HAP-1 (cell line): ENCODE measurements around the gene BCL11B.

Experiments used
- DNase-seq, 2 experiments: peaks; one replicate each; pipeline ENCODE4 v3.0.0-alpha.2; 2016 to 2020; ENCODE audit warnings: low spot score in 2 of 2
- H3K27me3 ChIP-seq: fragments of 250-450 bp; sonication (Bioruptor Pico); 2 replicates; pipeline ENCODE4 v1.5.1; 2020; ENCODE audit warnings: low read depth, mild to moderate bottlenecking, moderate library complexity
- H3K36me3 ChIP-seq: fragments of 250-450 bp; sonication (Bioruptor Pico); replicated peaks from 2 replicates; pipeline ENCODE4 v1.5.1; 2020; ENCODE audit warnings: mild to moderate bottlenecking
- H3K4me1 ChIP-seq: fragments of 250-450 bp; sonication (Bioruptor Pico); 2 replicates; pipeline ENCODE4 v1.5.1; 2020; ENCODE audit warnings: mild to moderate bottlenecking
- H3K4me3 ChIP-seq: fragments of 250-450 bp; sonication (Bioruptor Pico); 2 replicates; pipeline ENCODE4 v1.5.1; 2020; ENCODE audit warnings: mild to moderate bottlenecking, moderate library complexity
- H3K9me3 ChIP-seq: fragments of 250-450 bp; sonication (Bioruptor Pico); 2 replicates; pipeline ENCODE4 v1.5.1; 2020; ENCODE audit warnings: mild to moderate bottlenecking, moderate library complexity
- in situ Hi-C: fragments of 300-500 bp; cut with MboI; formaldehyde crosslinking; loops from 3 replicates; pipeline ENCODE4 v1.14.3; 2020; ENCODE audit warnings: low sequenced_read_pairs, inconsistent platforms, mixed read lengths

Gene BCL11B

DNA sequence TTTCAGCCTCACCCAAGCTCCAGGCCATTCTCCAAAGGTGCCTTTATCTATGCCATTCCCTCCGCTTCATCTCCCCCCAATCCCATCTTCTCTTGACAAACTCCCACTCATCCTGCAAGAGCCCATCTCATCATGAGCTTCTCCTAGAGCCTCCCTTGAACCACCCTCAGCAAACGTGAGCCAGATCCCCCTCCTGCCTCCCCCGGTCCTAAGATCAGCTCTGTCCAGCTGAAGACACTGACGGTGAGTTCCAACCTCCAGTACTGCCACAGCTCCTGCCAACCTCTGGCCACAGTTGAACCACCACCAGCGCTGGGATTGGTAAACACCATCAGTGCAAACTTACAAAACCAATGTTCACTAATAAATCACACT lies 124.6 kb downstream of the BCL11B start:
- no peaks in the 10 kb centered on the region for H3K4me1 ChIP-seq
- H3K27me3 ChIP-seq, result 0 out of 2 replicates have a peak, but pooled peaks cover 3% of the 10 kb centered on the region
- no peaks in the 10 kb centered on the region for H3K9me3 ChIP-seq
- DNase-seq, result no peak
- in situ Hi-C loops, result no loop called here
- no peaks in the 10 kb centered on the region for H3K36me3 ChIP-seq
- H3K4me3 ChIP-seq, result no peak overlapping the region

DNA sequence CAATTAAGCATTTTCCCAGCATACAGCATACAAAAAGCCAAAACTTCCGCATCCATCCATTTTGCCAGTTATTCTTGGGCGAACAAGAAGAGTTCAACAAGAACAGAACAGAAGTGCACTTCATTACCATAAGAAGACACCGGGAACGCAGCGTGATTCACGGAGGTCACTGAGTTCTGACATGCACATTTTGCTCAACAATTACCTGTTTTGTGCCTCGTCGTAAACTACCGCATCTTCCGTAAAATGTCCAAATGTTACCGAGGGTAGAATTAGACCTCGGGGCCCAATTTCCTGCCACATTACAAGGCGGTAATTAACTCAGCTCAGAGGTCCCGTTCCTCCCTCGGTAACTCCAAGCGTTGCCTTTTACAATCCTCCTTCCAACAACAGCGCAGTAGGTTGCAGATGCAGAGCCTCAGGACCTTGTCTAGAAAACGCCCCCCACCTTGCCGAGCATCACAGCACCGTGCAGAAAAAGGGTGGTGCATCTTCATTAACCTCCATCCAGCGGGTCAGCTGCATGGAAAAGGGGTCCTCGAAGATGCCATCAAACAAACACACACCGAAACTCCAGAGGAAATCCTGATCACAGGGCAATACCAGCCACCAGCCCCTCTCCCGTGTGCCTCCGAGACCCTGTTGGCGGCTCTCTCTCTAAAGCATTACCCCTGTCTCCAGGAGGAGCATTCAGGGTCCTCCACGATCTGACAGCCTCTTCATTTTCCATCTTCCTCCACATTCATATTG lies 125.2 kb downstream of the BCL11B start:
- in situ Hi-C loops, result no loop called here
- Histone ChIP-seq H3K36me3 (no peaks in the 10 kb centered on the region), H3K4me1 (no peaks in the 10 kb centered on the region), H3K27me3 (0 out of 2 replicates have a peak, but pooled peaks cover 3% of the 10 kb centered on the region), H3K9me3 (no peaks in the 10 kb centered on the region), H3K4me3 (no peak overlapping the region)
- DNase-seq, result no peak

DNA sequence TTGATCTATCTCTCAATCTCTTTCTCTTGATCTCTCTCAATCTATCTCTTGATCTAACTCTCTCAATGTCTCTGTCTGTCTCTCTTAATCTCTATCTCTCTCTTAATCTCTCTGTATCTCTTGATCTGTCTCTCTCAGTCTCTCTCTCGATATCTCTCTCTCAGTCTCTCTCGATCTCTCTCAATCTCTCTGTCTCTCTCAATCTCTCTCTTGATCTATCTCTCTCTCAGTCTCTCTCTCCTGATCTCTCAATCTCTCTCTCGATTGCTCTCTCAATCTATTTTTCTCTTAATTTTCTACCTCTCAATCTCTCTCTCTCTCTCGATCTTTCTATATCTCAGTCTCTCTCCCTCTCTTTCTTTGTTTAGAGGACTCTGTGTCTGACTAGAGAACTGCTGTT lies 126.7 kb downstream of the BCL11B start:
- Histone ChIP-seq H3K36me3 (no peaks in the 10 kb centered on the region), H3K4me1 (no peaks in the 10 kb centered on the region), H3K27me3 (no peaks in the 10 kb centered on the region), H3K9me3 (no peaks in the 10 kb centered on the region), H3K4me3 (no peak overlapping the region)
- in situ Hi-C loops, result no loop called here
- DNase-seq, result no peak

DNA sequence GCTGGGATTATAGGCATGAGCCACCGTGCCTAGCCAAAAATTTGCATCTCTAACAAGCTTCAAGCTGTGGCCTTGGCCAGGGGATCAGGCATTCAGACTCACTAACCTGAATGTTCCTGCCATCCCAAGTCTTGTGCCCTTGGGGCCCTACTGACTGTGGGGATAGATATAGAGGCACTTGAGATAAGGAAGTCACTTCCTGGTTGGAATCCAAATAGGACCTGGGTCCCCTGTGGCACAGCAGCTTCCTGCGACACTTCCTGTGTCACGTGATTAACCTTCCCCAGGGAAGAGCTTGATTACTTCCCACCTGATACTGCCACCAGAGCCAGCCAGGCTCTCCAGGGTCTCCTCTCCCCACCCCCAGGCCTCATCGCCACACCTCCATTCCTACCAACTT lies 128.2 kb downstream of the BCL11B start:
- no peak for DNase-seq
- no peaks in the 10 kb centered on the region for H3K4me1 ChIP-seq
- H3K36me3 ChIP-seq, result no peaks in the 10 kb centered on the region
- no peaks in the 10 kb centered on the region for H3K27me3 ChIP-seq
- no peaks in the 10 kb centered on the region for H3K9me3 ChIP-seq
- in situ Hi-C loops, result no loop called here
- H3K4me3 ChIP-seq, result no peak overlapping the region

DNA sequence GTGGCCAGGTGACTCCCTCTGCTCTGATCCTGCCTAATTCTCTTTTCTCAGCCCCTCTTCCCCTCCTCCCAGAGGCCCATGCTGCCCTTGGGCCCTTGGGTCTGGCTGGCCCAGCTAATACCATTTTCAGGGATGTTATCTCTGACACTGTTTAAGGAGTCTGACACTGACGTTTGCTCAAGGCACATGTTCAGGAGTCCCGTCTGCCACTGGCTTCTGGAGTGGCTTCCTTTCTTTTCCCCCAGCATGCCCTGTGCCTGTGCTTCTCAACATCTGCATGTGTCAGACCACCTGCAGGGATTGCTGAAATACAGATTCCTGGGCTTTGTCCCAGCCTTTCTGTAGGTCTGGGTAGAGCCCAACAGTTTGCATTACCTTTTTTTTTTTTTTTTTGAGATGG lies 128.9 kb downstream of the BCL11B start:
- in situ Hi-C loops, result no loop called here
- no peak overlapping the region for H3K4me3 ChIP-seq
- no peaks in the 10 kb centered on the region for H3K36me3 ChIP-seq
- no peaks in the 10 kb centered on the region for H3K4me1 ChIP-seq
- no peaks in the 10 kb centered on the region for H3K9me3 ChIP-seq
- H3K27me3 ChIP-seq, result no peaks in the 10 kb centered on the region
- DNase-seq, result no peak

DNA sequence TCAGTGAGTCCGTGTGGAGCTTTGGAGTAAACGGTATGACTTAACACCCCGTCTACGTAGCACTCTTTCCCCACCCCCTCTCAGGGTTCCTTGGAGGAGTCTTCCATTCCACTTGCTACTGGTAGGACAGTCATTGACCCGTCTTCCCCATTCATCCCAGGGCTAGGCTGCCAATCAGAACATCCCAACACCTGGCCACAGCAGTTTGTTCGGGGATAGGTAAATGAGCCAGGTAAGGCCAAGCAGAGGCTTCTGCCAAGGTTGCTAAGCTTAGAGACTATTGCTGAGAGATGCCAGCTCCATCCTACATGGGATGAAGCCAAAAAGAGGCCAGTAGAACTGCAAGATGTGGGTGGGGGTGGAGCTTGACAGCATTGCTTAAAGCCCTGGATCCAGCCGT lies 130.8 kb downstream of the BCL11B start:
- H3K9me3 ChIP-seq, result no peaks in the 10 kb centered on the region
- H3K4me3 ChIP-seq, result no peak overlapping the region
- no peaks in the 10 kb centered on the region for H3K27me3 ChIP-seq
- no peaks in the 10 kb centered on the region for H3K4me1 ChIP-seq
- H3K36me3 ChIP-seq, result no peaks in the 10 kb centered on the region
- no peak for DNase-seq
- in situ Hi-C loops, result no loop called here

DNA sequence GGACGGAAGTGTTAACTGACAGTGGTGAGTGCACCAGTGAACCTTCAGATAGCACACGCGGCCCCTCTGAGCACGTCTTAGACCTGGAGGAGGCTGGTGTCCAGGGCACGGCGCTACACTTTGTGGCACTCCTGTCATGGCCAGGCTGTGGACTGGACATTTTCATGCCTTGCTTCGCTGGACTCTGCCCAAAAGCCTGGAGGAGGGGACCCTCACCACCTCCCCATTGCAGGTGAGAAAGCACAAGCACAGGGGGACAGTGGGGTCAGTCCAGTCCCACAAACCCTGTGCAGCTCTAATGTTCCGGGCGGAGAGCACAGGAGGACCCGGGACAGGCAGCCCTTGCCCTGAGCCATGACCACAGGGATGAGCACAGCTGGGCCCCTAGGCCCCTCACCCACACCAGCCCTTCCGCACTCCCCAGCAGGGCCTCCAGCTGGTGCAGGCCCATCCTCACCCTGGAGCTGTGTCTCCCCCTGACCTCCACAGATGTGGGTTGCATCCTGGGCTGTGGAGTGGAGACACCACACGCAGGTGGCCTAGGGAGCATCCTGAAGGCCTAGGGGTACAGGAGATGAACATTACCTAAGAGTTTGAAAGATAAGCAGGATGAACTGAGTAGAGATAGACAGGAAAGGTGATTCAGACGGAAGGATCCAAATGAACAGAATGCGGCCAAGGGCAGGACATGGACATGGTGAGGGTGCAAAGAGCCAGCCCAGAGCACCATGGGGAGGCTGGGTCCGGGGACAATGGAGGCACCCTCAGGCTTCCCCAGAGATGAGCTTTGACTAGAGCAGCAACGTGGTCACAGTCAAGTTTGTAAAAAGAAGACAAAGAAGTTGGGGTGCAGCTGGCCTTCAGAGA lies 132.8 kb downstream of the BCL11B start:
- Histone ChIP-seq H3K9me3 (no peaks in the 10 kb centered on the region), H3K36me3 (no peaks in the 10 kb centered on the region), H3K27me3 (no peaks in the 10 kb centered on the region), H3K4me1 (no peaks in the 10 kb centered on the region), H3K4me3 (no peak overlapping the region)
- in situ Hi-C loops, result no loop called here
- no peak for DNase-seq

DNA sequence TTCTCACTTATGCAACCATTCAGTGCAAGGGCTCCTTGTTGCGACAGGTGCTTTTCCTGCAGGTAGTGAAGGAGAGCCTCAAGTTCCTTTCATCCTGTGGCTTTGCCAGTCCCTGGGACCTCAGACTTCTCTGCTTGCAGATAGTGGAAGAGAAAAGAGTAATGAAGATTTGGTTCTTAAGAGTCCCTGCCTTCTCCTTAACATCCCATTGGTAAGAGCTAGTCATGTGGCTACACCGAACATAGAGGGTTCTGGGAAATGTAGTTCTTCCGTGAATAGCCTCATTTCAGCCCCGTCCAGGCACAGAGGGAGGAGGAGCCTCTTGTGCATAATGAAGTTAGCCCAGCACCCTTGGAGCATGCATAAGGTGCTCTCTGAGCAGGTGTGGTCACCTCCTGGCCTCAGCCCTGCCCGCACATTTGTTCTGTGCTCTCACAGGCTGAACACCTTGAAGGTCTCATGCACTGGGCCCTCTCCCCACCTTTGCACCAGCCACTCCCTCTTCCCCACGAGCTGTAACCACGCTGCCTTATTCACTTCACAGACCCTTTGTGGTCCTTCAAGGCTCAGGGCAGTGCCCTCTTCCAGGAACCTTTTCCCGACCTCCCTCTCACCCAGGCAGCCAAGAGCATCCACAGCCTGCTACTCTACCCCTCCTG lies 134.0 kb downstream of the BCL11B start:
- Histone ChIP-seq H3K9me3 (no peaks in the 10 kb centered on the region), H3K4me1 (no peaks in the 10 kb centered on the region), H3K36me3 (no peaks in the 10 kb centered on the region), H3K27me3 (no peaks in the 10 kb centered on the region), H3K4me3 (no peak overlapping the region)
- peak in 1 of 2 experiments; percentile 7 for DNase-seq
- in situ Hi-C loops, result no loop called here

DNA sequence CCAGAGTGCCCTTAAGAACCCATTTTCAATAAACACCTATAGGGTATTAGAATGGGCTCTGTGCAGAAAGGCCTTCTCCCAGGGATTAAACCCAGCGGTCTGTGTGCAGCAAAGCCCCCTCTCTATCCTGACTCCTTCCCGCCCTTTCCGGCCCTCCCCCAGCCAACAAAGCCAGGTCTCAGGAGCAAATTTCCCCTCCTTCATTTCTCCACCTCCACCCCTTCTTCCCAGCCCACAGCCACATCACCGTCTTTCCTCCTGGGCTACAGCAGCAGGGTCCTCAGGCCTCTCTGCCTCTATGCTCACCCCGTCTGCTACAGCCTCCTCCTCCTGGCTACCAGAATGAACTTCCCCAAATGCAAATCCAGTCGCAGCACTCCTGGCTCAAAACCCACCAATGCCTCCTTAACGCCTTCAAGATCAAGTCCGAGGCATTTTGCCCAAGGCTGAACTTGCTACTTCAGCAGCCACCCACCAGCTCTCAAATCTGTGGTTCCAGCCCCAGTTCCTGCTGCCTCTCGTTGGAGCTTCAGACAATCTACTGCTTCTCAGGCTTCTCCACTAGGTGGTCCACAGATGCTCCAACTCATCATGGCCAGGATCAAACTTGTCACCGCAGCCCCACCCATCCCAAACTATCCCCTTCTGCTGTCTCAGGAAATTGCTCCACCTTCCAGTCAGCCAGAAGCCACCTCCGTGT lies 134.8 kb downstream of the BCL11B start:
- Histone ChIP-seq H3K9me3 (no peaks in the 10 kb centered on the region), H3K4me3 (no peak overlapping the region), H3K36me3 (no peaks in the 10 kb centered on the region), H3K4me1 (no peaks in the 10 kb centered on the region), H3K27me3 (no peaks in the 10 kb centered on the region)
- in situ Hi-C loops, result no loop called here
- DNase-seq, result peak in 1 of 2 experiments; percentile 3

DNA sequence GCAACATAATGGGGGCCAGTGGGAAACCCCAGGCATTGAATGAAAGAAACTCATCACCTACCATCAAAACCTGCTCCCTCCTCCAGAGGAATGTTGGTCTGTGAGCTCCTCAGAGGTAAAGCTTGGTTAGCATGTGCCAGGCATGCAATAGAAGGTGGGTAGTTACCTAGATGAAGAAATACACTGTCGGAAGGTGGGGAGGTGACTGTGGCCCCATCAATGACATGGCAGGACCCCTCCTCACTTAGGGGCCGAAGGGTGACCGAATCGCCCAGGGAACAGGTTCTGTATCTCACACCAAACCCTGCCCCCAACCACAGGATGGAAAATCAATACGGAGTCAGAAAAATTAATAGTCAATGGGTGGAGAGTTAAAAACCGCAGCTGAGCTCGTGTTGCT lies 135.6 kb downstream of the BCL11B start:
- in situ Hi-C loops, result no loop called here
- DNase-seq, result no peak
- Histone ChIP-seq H3K27me3 (no peaks in the 10 kb centered on the region), H3K4me3 (no peak overlapping the region), H3K9me3 (no peaks in the 10 kb centered on the region), H3K4me1 (no peaks in the 10 kb centered on the region), H3K36me3 (no peaks in the 10 kb centered on the region)

DNA sequence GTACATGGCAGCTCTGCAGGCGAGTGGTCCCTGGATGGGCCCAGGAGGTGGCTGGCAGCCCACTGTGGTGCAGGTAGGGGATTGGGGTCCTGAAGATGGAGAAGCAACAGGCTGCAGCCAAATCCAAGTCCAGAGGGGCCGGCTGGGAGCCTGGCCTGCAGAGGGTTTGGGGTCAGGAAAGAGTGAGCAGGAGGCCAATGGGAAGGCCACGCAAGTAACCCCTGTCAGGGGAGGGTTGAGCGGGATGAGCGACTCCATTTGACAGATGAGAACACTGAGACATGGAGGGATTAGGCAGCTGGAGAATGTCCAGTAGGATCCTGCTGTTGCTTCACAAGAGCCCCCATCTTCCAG lies 136.0 kb downstream of the BCL11B start:
- Histone ChIP-seq H3K4me3 (no peak overlapping the region), H3K4me1 (no peaks in the 10 kb centered on the region), H3K36me3 (no peaks in the 10 kb centered on the region), H3K27me3 (no peaks in the 10 kb centered on the region), H3K9me3 (no peaks in the 10 kb centered on the region)
- in situ Hi-C loops, result no loop called here
- no peak for DNase-seq

DNA sequence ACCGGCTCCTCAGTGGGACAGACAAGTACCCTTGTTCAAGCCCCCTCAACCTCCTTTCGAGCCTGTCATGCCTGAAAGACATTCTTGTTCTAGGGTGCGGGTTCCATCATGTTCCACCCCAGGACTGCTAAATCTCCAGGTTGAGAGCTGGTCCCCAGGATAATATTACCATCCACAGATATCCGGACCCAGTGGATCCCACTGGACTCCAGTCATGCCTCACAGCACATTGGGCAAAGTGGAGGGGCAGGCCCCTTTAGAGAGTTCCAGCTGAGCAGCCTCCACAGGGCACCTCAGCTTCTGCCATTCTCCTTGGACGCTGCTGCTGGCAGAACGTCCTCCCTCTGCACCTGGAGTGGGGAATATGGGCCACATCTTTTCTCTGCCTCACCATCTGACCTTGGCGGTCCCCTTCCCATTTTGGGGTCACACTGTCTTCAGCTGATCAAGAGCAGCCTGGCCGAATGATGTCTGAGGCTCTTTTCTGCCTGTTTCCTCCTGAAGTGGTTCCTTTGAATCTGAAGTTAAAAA lies 137.4 kb downstream of the BCL11B start:
- in situ Hi-C loops, result no loop called here
- no peak for DNase-seq

DNA sequence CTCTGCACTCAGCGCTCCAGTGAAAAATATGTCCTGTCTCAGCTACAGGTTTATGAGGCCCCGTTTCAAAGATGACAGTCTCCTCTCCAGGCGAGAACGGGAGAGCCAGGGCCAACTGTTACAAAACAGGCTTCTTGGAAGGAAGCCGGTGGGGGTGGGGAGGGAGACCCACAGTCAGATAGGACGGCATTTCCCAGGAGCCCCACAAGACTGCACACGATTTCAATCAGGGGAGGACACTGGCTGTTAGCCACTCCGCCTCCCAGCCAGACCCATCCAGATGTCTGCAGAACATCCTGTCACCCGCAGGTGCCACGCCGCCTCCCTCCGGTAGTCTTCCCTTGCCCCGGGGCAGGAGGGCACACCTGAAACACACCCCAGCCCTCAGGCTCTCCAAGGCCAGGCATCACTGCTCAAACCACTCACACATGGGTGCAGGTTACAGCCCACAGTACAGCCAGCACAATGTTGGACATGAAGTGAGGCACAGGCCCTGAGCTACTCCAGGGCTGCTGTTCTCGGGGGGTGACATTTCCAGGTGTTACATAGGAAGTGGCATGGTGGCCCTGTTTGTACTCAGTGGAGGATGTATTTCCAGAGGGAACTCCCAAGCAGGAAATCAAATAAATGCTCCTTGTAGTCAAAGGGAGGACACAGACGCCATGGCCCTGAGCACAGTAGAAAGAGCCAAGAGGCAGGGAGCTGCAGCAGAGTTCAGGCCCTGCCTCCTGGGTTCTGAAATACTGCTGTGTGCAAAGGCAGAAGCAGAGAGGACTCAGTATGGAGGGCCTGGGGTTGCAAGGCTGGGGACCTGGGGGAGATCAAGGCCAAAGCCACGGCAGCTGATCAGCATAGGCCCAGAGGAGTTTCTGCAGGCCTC lies 138.1 kb downstream of the BCL11B start:
- no peaks in the 10 kb centered on the region for H3K9me3 ChIP-seq
- no peak for DNase-seq
- no peaks in the 10 kb centered on the region for H3K27me3 ChIP-seq
- no peaks in the 10 kb centered on the region for H3K36me3 ChIP-seq
- in situ Hi-C loops, result no loop called here
- H3K4me3 ChIP-seq, result no peak overlapping the region
- no peaks in the 10 kb centered on the region for H3K4me1 ChIP-seq

More for the DNA sequence above, 137.4 kb downstream of the BCL11B start:
- no peaks in the 10 kb centered on the region for H3K9me3 ChIP-seq
- H3K36me3 ChIP-seq, result no peaks in the 10 kb centered on the region
- no peaks in the 10 kb centered on the region for H3K27me3 ChIP-seq
- H3K4me3 ChIP-seq, result no peak overlapping the region
- no peaks in the 10 kb centered on the region for H3K4me1 ChIP-seq
